ENCODE measurements around the gene VPS25. TPM values are rescaled to one million over a fixed set of nuclear protein-coding genes. Genes with fewer than 3 reads are reported as not detected.

Gene VPS25
- polyA plus RNA-seq, 1 donor from 2014 or later: 133 TPM

DNA sequence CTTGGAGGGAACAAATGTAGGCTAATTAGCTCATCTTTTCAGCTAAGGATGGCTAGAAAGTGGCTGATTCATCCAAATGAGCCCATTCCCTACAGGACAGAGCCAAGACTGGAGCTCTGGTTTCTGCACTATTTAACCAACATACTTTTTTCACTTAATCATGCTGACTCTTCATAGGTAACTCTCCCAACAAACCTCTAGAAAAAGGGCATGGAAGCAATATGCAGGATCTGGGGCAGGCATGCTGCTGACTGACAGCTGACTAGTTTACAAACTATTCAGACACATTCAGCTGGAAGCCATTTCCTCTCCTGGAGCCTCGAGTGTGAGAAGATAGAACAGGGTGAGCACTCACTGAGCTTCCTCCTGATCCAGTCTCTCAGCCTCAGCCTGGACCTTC, 44.6 kb downstream of the VPS25 start:
- TF ChIP-seq TAF1 (IDR thresholded peaks at IDR 0.05; ENCODE audit: low read depth) (no peak), RAD21 (conservative IDR thresholded peaks at IDR 0.05) (no peak), EZH2 (IDR thresholded peaks at IDR 0.05; ENCODE audit: borderline replicate concordance, insufficient read depth, low read length, poor library complexity, severe bottlenecking) (no peak)
- TF ChIP-seq, protein P1, sequence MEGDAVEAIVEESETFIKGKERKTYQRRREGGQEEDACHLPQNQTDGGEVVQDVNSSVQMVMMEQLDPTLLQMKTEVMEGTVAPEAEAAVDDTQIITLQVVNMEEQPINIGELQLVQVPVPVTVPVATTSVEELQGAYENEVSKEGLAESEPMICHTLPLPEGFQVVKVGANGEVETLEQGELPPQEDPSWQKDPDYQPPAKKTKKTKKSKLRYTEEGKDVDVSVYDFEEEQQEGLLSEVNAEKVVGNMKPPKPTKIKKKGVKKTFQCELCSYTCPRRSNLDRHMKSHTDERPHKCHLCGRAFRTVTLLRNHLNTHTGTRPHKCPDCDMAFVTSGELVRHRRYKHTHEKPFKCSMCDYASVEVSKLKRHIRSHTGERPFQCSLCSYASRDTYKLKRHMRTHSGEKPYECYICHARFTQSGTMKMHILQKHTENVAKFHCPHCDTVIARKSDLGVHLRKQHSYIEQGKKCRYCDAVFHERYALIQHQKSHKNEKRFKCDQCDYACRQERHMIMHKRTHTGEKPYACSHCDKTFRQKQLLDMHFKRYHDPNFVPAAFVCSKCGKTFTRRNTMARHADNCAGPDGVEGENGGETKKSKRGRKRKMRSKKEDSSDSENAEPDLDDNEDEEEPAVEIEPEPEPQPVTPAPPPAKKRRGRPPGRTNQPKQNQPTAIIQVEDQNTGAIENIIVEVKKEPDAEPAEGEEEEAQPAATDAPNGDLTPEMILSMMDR (IDR thresholded peaks at IDR 0.05; ENCODE audit: poor library complexity, severe bottlenecking): no peak
- Histone ChIP-seq H3K4me2 (ENCODE audit: low read length) (no peak overlapping the region), H4K20me1 (ENCODE audit: insufficient read depth) (no peaks in the 10 kb centered on the region), H3K9me2 (ENCODE audit: insufficient read depth, low read length) (no peaks in the 10 kb centered on the region), H3K9me3 (ENCODE audit: low read length) (no peaks in the 10 kb centered on the region), H2AFZ (ENCODE audit: low read depth, low read length) (no peak overlapping the region), H3F3A (ENCODE audit: insufficient read depth, low read length, poor library complexity, severe bottlenecking) (no peaks in the 10 kb centered on the region), H3K4me3 (ENCODE audit: low read length) (no peak overlapping the region), H3K79me2 (replicated peaks; ENCODE audit: insufficient read depth, low read length) (peaks cover 3% of the 10 kb centered on the region), H3K27me3 (ENCODE audit: insufficient read depth, low read depth, low read length) (no peaks in the 10 kb centered on the region), H3K9ac (ENCODE audit: low read length) (no peak overlapping the region), H3K36me3 (ENCODE audit: insufficient read depth, low read length) (no peaks in the 10 kb centered on the region), H3K27ac (ENCODE audit: low read length) (no peak overlapping the region)

DNA sequence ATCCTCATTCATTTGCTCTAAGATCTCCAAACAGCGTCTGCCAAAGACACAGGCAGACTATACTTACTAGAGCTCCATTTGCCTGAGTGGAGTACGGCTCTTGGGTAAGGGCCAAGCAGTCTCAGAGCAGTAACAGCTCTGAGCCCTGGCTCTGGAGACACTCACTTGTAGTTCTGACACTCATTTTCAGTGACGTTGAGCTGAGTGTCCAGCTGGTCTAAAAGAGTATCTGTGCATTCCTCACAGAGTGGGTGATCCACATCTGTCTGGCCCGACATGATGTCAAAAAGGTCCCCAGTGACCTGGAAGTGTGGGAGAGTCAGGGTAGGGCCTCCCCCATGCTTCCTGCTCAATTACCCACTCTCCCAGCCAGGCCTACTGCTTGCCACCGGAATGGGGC, 45.1 kb downstream of the VPS25 start:
- no peak overlapping the region for H2AFZ ChIP-seq (ENCODE audit: low read depth, low read length)
- TF ChIP-seq, protein P1 (IDR thresholded peaks at IDR 0.05; ENCODE audit: poor library complexity, severe bottlenecking): no peak
- no peak for TF ChIP-seq SMC3 (conservative IDR thresholded peaks at IDR 0.05; ENCODE audit: poor library complexity)
- TF ChIP-seq RAD21 (conservative IDR thresholded peaks at IDR 0.05): no peak
- TF ChIP-seq, protein P2, sequence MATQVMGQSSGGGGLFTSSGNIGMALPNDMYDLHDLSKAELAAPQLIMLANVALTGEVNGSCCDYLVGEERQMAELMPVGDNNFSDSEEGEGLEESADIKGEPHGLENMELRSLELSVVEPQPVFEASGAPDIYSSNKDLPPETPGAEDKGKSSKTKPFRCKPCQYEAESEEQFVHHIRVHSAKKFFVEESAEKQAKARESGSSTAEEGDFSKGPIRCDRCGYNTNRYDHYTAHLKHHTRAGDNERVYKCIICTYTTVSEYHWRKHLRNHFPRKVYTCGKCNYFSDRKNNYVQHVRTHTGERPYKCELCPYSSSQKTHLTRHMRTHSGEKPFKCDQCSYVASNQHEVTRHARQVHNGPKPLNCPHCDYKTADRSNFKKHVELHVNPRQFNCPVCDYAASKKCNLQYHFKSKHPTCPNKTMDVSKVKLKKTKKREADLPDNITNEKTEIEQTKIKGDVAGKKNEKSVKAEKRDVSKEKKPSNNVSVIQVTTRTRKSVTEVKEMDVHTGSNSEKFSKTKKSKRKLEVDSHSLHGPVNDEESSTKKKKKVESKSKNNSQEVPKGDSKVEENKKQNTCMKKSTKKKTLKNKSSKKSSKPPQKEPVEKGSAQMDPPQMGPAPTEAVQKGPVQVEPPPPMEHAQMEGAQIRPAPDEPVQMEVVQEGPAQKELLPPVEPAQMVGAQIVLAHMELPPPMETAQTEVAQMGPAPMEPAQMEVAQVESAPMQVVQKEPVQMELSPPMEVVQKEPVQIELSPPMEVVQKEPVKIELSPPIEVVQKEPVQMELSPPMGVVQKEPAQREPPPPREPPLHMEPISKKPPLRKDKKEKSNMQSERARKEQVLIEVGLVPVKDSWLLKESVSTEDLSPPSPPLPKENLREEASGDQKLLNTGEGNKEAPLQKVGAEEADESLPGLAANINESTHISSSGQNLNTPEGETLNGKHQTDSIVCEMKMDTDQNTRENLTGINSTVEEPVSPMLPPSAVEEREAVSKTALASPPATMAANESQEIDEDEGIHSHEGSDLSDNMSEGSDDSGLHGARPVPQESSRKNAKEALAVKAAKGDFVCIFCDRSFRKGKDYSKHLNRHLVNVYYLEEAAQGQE (IDR thresholded peaks at IDR 0.05; ENCODE audit: borderline replicate concordance): no peak
- TF ChIP-seq EP300 (conservative IDR thresholded peaks at IDR 0.05; ENCODE audit: poor library complexity, severe bottlenecking): no peak
- no peak for TF ChIP-seq MXI1 (conservative IDR thresholded peaks at IDR 0.05; ENCODE audit: poor library complexity, severe bottlenecking)
- no peak for TF ChIP-seq EZH2 (IDR thresholded peaks at IDR 0.05; ENCODE audit: borderline replicate concordance, insufficient read depth, low read length, poor library complexity, severe bottlenecking)
- no peak for TF ChIP-seq TAF1 (IDR thresholded peaks at IDR 0.05; ENCODE audit: low read depth)
- no peak for TF ChIP-seq POLR2AphosphoS5 (IDR thresholded peaks at IDR 0.05)
- H3K27ac ChIP-seq (ENCODE audit: low read length): no peak overlapping the region
- no peaks in the 10 kb centered on the region for H3K9me3 ChIP-seq (ENCODE audit: low read length)
- no peak overlapping the region for H3K4me3 ChIP-seq (ENCODE audit: low read length)
- H3F3A ChIP-seq (ENCODE audit: insufficient read depth, low read length, poor library complexity, severe bottlenecking): no peaks in the 10 kb centered on the region
- no peaks in the 10 kb centered on the region for H3K27me3 ChIP-seq (ENCODE audit: insufficient read depth, low read depth, low read length)
- no peak overlapping the region for H3K4me2 ChIP-seq (ENCODE audit: low read length)
- H3K79me2 ChIP-seq (replicated peaks; ENCODE audit: insufficient read depth, low read length): peaks cover 8% of the 10 kb centered on the region
- H3K9ac ChIP-seq (ENCODE audit: low read length): no peak overlapping the region
- no peaks in the 10 kb centered on the region for H4K20me1 ChIP-seq (ENCODE audit: insufficient read depth)
- no peaks in the 10 kb centered on the region for H3K36me3 ChIP-seq (ENCODE audit: insufficient read depth, low read length)
- H3K9me2 ChIP-seq (ENCODE audit: insufficient read depth, low read length): no peaks in the 10 kb centered on the region
